OCI-LY7 (cell line): ENCODE data around the gene GIPC3.

Source experiments
- EZH2phosphoT487 ChIP-seq: fragments of 200-600 bp; sonication (generic); IDR thresholded peaks from 2 replicates; pipeline ENCODE4 v1.6.1; 2018; ENCODE audit warnings: low read depth, borderline replicate concordance, mild to moderate bottlenecking, mixed run types, antibody characterized with exemption, low read length, moderate library complexity, mixed read lengths
- TF ChIP-seq, protein P1 (sequence below): fragments of 200-600 bp; sonication (generic); conservative IDR thresholded peaks from 2 replicates; pipeline ENCODE4 v1.5.1; 2014; ENCODE audit warnings: mild to moderate bottlenecking, antibody characterized with exemption, low read length, moderate library complexity, mixed read lengths

DNA sequence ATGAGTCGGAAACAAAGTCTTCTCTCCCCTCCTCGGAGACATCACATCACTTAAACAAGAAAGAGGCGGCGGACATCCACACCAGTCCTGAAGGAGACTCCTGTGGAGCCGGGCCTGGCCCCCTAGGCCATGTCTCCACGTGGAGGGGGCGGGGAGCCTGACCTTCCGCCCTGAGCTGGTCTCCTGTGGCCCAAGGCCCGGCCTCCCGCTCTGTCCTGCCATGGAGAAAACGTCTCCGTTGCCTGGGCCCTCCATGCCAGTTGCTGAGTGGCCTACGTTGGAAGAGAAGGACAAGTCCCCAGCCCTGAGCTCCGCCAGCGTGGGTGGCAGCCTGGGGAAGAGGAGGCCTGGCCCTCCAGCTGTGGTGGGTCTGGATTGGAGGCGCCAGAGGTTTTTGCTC lies 46.8 kb downstream of the GIPC3 start:
- TF ChIP-seq, protein P1, sequence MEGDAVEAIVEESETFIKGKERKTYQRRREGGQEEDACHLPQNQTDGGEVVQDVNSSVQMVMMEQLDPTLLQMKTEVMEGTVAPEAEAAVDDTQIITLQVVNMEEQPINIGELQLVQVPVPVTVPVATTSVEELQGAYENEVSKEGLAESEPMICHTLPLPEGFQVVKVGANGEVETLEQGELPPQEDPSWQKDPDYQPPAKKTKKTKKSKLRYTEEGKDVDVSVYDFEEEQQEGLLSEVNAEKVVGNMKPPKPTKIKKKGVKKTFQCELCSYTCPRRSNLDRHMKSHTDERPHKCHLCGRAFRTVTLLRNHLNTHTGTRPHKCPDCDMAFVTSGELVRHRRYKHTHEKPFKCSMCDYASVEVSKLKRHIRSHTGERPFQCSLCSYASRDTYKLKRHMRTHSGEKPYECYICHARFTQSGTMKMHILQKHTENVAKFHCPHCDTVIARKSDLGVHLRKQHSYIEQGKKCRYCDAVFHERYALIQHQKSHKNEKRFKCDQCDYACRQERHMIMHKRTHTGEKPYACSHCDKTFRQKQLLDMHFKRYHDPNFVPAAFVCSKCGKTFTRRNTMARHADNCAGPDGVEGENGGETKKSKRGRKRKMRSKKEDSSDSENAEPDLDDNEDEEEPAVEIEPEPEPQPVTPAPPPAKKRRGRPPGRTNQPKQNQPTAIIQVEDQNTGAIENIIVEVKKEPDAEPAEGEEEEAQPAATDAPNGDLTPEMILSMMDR: no peak
- no peak for TF ChIP-seq EZH2phosphoT487
